ENCODE results near the gene VSTM4. TPM values are rescaled to one million over a fixed set of nuclear protein-coding genes. Genes with fewer than 3 reads are reported as not detected.

The VSTM4 gene
- total RNA-seq, 1 donor from 2014 or later, result 0.70 TPM

DNA sequence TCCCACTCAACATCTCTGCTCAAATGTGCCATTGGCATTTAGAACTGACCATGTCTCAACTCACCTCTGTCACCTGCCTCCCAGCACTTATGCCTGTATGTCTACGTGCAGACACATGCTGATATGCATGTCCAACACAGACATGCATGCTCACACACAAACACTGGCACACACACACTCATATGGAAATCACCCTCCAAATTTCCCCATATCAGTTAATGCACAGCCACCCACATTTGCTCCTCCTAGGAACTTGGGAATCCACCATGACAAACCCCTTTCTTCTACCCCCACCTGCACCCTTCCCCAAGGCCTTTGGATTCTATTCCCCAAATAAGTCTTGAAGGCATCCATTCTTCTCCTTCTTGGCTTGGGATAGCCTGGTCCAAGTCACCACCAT, 14.1 kb upstream of the VSTM4 start:
- Mint-ChIP-seq H3K36me3 (ENCODE audit: unreplicated experiment) (no peaks in the 10 kb centered on the region), H3K4me3 (ENCODE audit: unreplicated experiment) (no peak overlapping the region), H3K9me3 (ENCODE audit: unreplicated experiment) (no peaks in the 10 kb centered on the region), H3K27me3 (ENCODE audit: unreplicated experiment) (peaks cover 4% of the 10 kb centered on the region), H3K27ac (ENCODE audit: unreplicated experiment) (no peak overlapping the region), H3K4me1 (ENCODE audit: unreplicated experiment) (no peaks in the 10 kb centered on the region)
- TF ChIP-seq, protein P1, sequence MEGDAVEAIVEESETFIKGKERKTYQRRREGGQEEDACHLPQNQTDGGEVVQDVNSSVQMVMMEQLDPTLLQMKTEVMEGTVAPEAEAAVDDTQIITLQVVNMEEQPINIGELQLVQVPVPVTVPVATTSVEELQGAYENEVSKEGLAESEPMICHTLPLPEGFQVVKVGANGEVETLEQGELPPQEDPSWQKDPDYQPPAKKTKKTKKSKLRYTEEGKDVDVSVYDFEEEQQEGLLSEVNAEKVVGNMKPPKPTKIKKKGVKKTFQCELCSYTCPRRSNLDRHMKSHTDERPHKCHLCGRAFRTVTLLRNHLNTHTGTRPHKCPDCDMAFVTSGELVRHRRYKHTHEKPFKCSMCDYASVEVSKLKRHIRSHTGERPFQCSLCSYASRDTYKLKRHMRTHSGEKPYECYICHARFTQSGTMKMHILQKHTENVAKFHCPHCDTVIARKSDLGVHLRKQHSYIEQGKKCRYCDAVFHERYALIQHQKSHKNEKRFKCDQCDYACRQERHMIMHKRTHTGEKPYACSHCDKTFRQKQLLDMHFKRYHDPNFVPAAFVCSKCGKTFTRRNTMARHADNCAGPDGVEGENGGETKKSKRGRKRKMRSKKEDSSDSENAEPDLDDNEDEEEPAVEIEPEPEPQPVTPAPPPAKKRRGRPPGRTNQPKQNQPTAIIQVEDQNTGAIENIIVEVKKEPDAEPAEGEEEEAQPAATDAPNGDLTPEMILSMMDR (IDR thresholded peaks at IDR 0.05), result no peak
- peak; percentile 40 for DNase-seq (ENCODE audit: extremely low spot score, unreplicated experiment)

DNA sequence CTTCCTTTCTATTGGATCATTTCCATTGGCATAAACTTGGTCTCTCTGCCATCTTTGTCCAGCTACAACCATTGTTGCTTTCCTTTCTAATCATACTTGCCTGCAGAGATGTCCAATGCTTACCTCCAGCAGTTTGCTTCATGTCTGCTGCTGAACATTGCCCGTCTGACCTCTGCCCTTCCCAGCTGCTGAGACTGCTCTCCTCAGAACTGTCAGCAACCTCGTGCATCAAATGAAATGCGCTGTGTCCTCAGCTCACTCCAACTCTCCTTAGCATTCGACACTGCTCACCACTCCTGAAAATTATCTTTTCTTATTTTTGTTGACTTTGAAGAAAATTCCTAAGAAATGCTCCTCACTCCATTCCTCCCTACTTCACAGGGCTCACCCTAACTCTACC, 13.5 kb upstream of the VSTM4 start:
- H3K9me3 Mint-ChIP-seq (ENCODE audit: unreplicated experiment), result no peaks in the 10 kb centered on the region
- peaks cover 4% of the 10 kb centered on the region for H3K27me3 Mint-ChIP-seq (ENCODE audit: unreplicated experiment)
- TF ChIP-seq, protein P1 (IDR thresholded peaks at IDR 0.05), result no peak
- no peak overlapping the region for H3K4me3 Mint-ChIP-seq (ENCODE audit: unreplicated experiment)
- H3K27ac Mint-ChIP-seq (ENCODE audit: unreplicated experiment), result no peak overlapping the region
- no peaks in the 10 kb centered on the region for H3K36me3 Mint-ChIP-seq (ENCODE audit: unreplicated experiment)
- no peaks in the 10 kb centered on the region for H3K4me1 Mint-ChIP-seq (ENCODE audit: unreplicated experiment)
- DNase-seq (ENCODE audit: extremely low spot score, unreplicated experiment), result peak; percentile 44

DNA sequence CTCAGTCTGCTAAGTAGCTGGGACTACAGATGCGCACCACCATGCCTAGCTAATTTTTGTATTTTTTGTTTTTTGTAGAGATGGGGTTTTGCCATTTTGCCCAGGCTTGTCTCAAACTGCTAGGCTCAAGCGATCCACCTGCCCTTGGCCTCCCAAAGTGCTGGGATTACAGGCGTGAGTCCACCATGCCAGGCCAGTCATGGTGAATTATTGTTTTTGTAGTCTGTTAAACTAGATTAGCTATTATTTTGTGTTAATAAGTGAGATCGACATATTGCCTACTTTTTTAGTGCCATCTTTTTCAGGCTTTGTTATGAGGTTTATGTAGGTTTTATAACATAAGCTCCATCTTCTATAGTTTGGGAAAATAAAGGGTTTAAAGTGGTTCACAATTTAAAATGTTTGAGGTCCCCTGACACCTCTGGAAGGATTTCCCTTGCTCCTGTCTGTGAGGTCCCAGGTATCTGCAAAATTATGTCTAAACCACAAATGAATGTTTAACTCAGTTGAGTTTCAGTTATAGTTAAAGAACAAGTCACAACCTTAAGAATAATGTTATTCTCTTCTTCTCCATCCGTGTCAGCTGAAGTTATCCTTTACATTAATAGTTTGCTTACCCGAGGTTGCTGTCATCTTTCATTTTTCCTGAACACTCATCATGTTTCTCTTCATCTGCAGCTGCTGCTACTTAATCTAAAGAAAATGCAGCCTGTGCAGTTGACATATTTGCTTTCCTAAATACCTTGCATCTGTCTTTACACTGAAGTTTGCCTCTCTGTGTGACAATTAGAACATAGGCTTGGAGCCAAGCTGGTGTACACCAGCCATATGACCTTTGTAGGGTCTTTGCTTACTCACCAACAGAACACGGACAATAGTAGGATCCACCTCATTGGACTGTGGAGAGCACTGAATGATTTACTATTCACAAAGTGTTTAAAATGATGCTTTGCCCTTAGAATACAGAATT, 8.9 kb upstream of the VSTM4 start:
- Mint-ChIP-seq H3K27ac (ENCODE audit: unreplicated experiment) (no peak overlapping the region), H3K36me3 (ENCODE audit: unreplicated experiment) (no peaks in the 10 kb centered on the region), H3K4me1 (ENCODE audit: unreplicated experiment) (no peaks in the 10 kb centered on the region), H3K4me3 (ENCODE audit: unreplicated experiment) (no peak overlapping the region), H3K27me3 (ENCODE audit: unreplicated experiment) (peaks cover 20% of the 10 kb centered on the region), H3K9me3 (ENCODE audit: unreplicated experiment) (no peaks in the 10 kb centered on the region)
- peak; percentile 3 for DNase-seq (ENCODE audit: extremely low spot score, unreplicated experiment)
- TF ChIP-seq, protein P1 (IDR thresholded peaks at IDR 0.05), result no peak

DNA sequence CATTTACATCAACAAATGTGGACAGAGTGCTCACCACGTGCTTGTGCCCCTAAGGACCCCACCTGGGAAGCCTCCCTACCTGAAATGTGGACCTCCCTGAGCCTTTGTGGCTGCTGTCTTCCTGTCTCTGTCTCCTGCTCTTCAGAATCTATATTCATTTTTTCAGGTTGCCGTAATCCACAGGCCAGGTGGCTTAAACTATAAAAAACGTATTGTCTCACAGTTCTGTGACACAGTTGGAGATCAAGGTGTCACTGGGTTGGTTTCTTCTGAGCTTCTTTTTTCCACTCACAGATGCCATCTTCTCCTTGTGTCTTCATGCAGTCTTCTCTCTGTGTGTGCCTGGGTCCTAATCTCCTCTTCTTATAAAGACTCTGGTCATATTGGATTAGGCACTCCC, 5.6 kb upstream of the VSTM4 start:
- H3K27ac Mint-ChIP-seq (ENCODE audit: unreplicated experiment), result no peak overlapping the region
- no peaks in the 10 kb centered on the region for H3K4me1 Mint-ChIP-seq (ENCODE audit: unreplicated experiment)
- TF ChIP-seq, protein P1 (IDR thresholded peaks at IDR 0.05), result no peak
- H3K9me3 Mint-ChIP-seq (ENCODE audit: unreplicated experiment), result no peaks in the 10 kb centered on the region
- H3K27me3 Mint-ChIP-seq (ENCODE audit: unreplicated experiment), result peaks cover 31% of the 10 kb centered on the region
- no peaks in the 10 kb centered on the region for H3K36me3 Mint-ChIP-seq (ENCODE audit: unreplicated experiment)
- DNase-seq (ENCODE audit: extremely low spot score, unreplicated experiment), result no peak
- H3K4me3 Mint-ChIP-seq (ENCODE audit: unreplicated experiment), result no peak overlapping the region

DNA sequence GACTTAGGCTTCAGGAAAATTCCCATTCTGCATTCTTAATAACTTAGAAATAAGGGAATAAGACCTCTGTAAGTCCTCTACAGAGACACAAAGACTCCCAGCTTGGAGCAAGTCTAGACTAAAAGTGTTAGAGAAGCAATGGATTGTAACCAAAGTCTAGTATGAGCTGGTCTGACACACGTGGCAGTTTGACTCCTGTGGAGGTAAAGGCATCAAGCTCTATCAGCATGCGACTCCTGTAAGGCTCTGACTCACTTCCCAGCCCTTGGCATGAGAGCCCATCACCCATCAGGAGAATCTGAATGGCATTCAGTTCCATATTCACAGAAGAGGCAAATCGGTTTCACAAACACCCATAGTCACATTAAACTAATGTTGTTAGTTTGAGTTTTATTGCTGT, 4.4 kb upstream of the VSTM4 start:
- TF ChIP-seq, protein P1 (IDR thresholded peaks at IDR 0.05), result no peak
- no peak overlapping the region for H3K4me3 Mint-ChIP-seq (ENCODE audit: unreplicated experiment)
- H3K27ac Mint-ChIP-seq (ENCODE audit: unreplicated experiment), result no peak overlapping the region
- no peaks in the 10 kb centered on the region for H3K9me3 Mint-ChIP-seq (ENCODE audit: unreplicated experiment)
- DNase-seq (ENCODE audit: extremely low spot score, unreplicated experiment), result no peak
- peaks cover 33% of the 10 kb centered on the region for H3K27me3 Mint-ChIP-seq (ENCODE audit: unreplicated experiment)
- no peaks in the 10 kb centered on the region for H3K36me3 Mint-ChIP-seq (ENCODE audit: unreplicated experiment)
- H3K4me1 Mint-ChIP-seq (ENCODE audit: unreplicated experiment), result peaks cover 2% of the 10 kb centered on the region

Measured in osteocyte (in vitro differentiated cells).